ENCODE data around the gene PCDH9. TPM values are rescaled to one million over a fixed set of nuclear protein-coding genes. Genes with fewer than 3 reads are reported as not detected.

PCDH9 gene
- total RNA-seq, 1 donor from 2014 or later: 9.8 TPM

- no peaks in the 10 kb centered on the region for H3K27me3 Mint-ChIP-seq (ENCODE audit: low read depth)
- no peak for TF ChIP-seq CTCF (IDR thresholded peaks at IDR 0.05)
- H3K4me3 Mint-ChIP-seq (ENCODE audit: unreplicated experiment): no peak overlapping the region
- H3K4me1 Mint-ChIP-seq (ENCODE audit: low read depth): peaks cover 1% of the 10 kb centered on the region
- H3K36me3 Mint-ChIP-seq (ENCODE audit: low read depth): no peaks in the 10 kb centered on the region
- peaks cover 4% of the 10 kb centered on the region for H3K9me3 Mint-ChIP-seq (ENCODE audit: low read depth)
- no peak for DNase-seq (ENCODE audit: low spot score)
- no peak overlapping the region for H3K27ac Mint-ChIP-seq (ENCODE audit: unreplicated experiment)
Observed at GRCh38 chr13:66821551-66821950, 408.6 kb downstream of the PCDH9 start.

DNA sequence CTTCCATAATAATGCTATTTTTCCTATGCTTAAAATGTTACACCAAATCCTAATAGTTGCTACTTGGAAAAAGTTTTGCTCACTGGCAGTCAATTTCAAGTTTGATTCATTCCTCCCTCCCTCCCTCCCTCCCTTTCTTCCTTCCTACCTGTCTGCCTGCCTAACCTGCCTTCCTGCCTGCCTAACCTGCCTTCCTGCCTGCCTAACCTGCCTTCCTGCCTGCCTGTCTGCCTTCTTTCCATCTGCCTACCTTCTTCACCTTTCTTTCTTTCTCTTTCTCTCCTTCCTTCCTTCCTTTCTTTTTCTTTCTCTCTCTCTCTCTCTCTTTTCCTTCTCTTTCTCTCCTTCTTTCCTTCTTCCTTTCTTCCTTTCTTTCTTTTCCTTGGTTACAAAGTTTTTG, 418.7 kb downstream of the PCDH9 start:
- Mint-ChIP-seq H3K27ac (ENCODE audit: unreplicated experiment) (no peak overlapping the region), H3K4me1 (ENCODE audit: low read depth) (no peaks in the 10 kb centered on the region), H3K4me3 (ENCODE audit: unreplicated experiment) (no peak overlapping the region), H3K27me3 (ENCODE audit: low read depth) (no peaks in the 10 kb centered on the region), H3K9me3 (ENCODE audit: low read depth) (peaks cover 3% of the 10 kb centered on the region), H3K36me3 (ENCODE audit: low read depth) (no peaks in the 10 kb centered on the region)
- TF ChIP-seq CTCF (IDR thresholded peaks at IDR 0.05): no peak
- DNase-seq (ENCODE audit: low spot score): no peak

- Mint-ChIP-seq H3K27me3 (ENCODE audit: low read depth) (no peaks in the 10 kb centered on the region), H3K4me3 (ENCODE audit: unreplicated experiment) (no peak overlapping the region), H3K36me3 (ENCODE audit: low read depth) (no peaks in the 10 kb centered on the region), H3K27ac (ENCODE audit: unreplicated experiment) (no peak overlapping the region), H3K9me3 (ENCODE audit: low read depth) (no peaks in the 10 kb centered on the region), H3K4me1 (ENCODE audit: low read depth) (peaks cover 4% of the 10 kb centered on the region)
- no peak for DNase-seq (ENCODE audit: low spot score)
- TF ChIP-seq CTCF (IDR thresholded peaks at IDR 0.05): no peak
Observed at GRCh38 chr13:66809485-66809884, 420.7 kb downstream of the PCDH9 start.

DNA sequence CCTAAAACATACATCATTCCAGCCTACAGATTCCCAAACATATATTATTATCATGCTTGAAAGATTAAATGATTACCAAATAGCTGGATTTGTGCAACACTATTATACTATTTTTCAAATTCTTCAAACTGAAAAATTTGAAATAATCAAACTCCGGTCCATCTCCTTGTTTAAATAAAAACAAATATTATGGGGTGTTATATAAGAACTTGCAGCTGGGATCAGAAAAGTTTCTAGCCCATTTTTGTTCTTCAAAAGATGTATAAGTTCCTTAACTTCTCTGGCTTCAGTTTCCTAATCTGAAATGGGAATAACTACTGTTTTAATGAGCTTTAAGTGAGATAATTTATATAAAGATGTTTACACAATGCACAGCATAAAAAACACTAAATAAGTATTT, 422.9 kb downstream of the PCDH9 start:
- Mint-ChIP-seq H3K4me1 (ENCODE audit: low read depth) (peaks cover 4% of the 10 kb centered on the region), H3K27me3 (ENCODE audit: low read depth) (no peaks in the 10 kb centered on the region), H3K27ac (ENCODE audit: unreplicated experiment) (no peak overlapping the region), H3K36me3 (ENCODE audit: low read depth) (no peaks in the 10 kb centered on the region), H3K4me3 (ENCODE audit: unreplicated experiment) (no peak overlapping the region), H3K9me3 (ENCODE audit: low read depth) (no peaks in the 10 kb centered on the region)
- no peak for TF ChIP-seq CTCF (IDR thresholded peaks at IDR 0.05)
- no peak for DNase-seq (ENCODE audit: low spot score)

DNA sequence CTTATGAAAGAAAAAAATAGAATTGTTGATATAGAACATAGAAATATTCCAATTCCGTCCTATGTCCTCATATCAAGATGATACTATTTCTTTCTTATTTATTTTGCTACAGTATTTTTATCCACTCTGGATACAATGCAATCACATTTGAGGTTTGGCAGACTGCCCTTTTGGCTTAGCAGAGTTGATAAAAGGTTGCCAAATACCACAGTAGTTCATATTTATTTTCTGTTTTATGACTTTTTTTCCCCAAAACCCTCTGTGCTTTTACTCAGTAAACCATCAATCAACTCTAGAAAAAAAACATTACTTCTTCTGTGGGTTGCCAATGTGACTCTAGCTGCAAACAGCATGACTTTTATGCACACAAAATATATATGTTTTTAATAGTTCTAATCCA, 424.5 kb downstream of the PCDH9 start:
- no peak for TF ChIP-seq CTCF (IDR thresholded peaks at IDR 0.05)
- DNase-seq (ENCODE audit: low spot score): no peak
- no peaks in the 10 kb centered on the region for H3K9me3 Mint-ChIP-seq (ENCODE audit: low read depth)

More for the DNA sequence above, 424.5 kb downstream of the PCDH9 start:
- peaks cover 4% of the 10 kb centered on the region for H3K4me1 Mint-ChIP-seq (ENCODE audit: low read depth)
- no peaks in the 10 kb centered on the region for H3K27me3 Mint-ChIP-seq (ENCODE audit: low read depth)
- no peaks in the 10 kb centered on the region for H3K36me3 Mint-ChIP-seq (ENCODE audit: low read depth)
- H3K27ac Mint-ChIP-seq (ENCODE audit: unreplicated experiment): no peak overlapping the region
- H3K4me3 Mint-ChIP-seq (ENCODE audit: unreplicated experiment): no peak overlapping the region
